CD4-positive, alpha-beta T cell treated with Interleukin-1 beta for 1 hour (primary cell): ENCODE results near the gene RDH16.

Experiments
- DNase-seq, 2 donors: peaks; one replicate each; pipeline ENCODE4 v3.0.0-alpha.2; 2020 to 2022

The RDH16 gene, protein sequence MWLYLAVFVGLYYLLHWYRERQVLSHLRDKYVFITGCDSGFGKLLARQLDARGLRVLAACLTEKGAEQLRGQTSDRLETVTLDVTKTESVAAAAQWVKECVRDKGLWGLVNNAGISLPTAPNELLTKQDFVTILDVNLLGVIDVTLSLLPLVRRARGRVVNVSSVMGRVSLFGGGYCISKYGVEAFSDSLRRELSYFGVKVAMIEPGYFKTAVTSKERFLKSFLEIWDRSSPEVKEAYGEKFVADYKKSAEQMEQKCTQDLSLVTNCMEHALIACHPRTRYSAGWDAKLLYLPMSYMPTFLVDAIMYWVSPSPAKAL

DNA sequence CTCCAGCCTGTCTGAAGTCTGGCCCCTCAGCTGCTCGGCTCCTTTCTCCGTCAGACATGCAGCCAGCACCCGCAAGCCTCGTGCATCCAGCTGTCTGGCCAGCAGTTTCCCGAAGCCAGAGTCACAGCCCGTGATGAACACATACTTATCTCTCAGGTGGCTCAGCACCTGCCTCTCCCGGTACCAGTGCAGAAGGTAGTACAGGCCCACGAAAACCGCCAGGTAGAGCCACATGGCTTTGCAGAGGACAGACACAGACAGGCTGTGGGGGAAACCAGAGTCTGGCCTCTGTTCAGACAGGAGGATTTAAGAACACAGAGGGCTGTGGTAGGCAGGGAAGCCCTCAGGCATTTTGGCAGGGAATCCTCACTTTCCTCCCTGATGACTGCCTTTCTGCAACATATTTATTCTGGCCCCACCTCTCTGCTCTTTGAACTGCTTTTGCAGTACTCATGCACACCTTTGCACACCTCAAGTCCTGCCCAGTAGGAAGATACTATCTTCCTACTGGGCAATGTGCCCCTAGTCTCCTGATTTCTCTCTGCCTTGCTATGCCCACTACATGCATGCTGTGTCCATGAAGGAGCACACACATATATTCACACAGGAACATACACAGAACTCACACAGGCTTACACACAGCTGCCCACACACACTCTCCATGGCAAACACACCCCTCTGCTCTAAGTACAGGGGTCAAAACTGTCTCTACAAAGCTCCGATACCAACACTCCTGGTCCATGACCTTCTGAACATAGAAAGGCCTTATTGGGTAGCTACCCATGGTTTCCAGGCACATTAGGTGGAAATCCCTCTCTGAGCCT lies at the start of gene RDH16:
TSS of gene RDH16 (minus strand) at position 380 of the 824 bp plus-strand sequence. CDS start at position 234, 146 bp downstream.
- no peak for DNase-seq

DNA sequence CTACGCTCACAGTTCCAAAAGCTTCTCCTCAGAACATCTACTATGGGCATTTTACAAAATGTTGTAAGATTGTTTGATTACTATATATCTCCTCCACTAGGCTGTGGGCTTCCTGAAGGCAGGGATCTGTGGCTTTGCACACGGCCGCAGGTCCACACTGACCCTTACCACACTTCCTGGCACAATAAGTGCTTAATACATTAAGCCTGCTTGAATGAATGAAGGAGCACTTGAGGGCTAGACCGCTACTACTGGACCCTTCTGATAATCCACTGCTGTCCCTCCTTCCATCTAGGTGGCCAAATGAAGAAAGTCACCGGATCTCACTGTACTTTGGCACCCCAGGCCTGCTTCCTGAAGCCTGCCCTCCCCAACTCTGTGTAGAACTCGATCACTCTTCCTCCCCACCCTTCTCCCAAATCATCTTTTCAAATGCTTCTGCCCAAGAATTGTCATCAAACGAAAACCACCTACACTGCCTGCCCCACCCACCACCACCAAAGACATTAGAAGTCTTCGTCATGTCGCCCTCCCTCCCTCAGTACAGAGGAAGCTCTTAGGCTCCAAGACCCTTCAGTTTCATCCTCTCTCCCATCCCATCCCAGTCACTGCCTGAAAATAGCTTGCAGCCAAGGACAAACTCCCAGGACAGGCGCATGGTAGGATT lies 49.5 kb upstream of the RDH16 start:
- no peak for DNase-seq

DNA sequence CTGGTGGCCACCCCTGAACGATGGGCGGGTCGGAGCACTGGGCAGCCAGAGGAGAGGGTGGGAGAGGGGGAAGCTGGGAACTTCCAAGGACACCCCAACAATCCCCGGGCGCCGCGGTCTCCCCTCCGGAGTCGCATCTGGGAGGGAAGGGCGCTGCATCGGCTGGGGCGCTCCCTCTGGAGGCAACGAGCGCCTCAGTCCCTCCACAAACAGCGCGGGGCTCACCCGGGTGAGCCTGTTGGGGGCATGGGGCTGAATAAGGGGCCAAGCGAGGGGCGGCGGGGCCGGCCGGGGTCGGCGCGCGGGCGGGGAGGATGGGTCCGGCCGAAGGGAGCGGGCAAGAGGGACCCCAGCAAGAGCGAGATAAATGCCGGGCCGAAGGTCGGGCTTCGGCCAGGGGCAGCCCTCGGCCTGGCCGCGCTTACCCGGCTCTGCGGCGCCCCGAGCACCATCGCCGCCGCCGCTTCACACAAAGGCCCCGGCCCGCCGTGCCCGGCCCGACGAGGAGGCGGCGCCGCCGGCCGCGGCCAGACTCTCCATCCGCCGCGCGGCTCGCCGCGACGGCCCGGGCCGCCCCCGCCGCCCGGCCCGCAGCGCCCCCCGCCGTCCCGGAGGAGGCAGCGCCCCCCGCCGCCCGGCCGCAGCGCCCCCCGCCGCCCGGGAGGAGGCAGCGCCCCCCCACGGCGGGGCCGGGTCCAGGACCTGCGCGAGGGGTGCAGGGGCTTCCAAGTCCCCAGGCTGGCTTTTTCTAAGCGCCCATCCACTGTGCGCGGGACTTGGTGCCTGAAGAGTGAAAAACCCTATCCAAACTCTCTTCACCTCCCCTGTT lies 48.8 kb upstream of the RDH16 start, which contains the start of gene ZBTB39:
TSS of gene ZBTB39 (minus strand) at position 567 of the 829 bp plus-strand sequence. CDS start 1,629 bp downstream, outside the sequence.
- DNase-seq, result peak; percentile 71 to 76

DNA sequence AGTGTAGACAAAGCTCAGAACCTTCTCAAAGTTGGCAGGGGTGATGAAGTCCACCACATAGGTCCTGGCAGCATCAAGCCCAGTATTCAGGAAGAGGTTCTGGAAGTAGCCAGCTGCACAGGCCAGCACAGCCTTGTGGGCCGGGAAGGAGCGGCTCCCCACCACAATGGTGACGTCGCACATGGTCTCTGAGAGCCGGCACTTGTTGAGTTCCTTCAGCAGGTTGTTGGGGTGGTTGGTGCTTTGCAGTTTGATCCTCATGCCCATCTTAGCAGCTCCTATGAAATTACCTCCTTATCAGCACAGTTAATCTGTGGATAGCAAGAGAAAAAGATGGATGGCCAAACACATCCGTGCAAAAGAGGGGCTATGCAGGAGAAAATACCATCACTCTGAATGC lies 47.2 kb upstream of the RDH16 start:
- DNase-seq, result no peak

DNA sequence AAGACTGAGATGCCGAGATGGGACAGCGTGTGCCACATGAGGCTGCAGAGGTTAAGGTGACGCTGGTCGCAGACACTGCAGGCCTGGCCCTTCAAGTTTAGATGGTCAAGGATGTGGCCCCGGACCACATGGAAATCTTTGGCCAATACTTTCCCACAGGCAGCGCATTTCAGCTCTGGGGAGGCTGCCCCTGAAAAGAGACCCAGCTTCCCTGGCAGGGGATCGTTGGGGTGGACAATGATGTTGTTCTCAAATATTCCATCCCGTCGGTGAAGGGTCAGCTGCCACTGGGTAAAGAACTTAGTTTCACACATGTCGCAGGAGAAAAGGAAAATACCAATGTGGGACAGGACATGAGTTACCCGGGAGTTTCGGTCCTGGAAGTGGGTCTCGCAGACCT lies 46.0 kb upstream of the RDH16 start:
- DNase-seq, result no peak

DNA sequence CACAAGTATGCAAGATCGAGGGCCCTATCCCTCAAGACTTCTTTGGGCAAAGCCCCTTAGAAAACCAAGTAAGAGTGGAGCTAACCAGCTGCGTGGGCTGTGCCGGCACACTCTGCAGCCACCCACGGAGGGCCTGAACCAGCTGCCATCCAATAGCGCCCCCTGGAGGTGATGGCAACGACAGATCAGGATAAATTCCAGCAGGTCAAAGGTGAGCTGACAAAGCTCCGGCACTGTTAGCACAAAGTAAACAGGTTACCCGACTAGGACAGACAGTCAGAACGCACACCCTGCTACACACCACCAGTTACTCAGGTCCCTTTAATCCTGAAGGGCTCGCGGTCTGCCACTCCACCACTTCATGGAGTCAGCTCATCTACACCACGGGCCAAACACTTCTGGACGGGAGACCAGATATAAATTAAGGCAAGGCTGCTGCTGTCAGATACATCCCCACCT lies 44.1 kb upstream of the RDH16 start:
- DNase-seq, result peak; percentile 69 to 77

DNA sequence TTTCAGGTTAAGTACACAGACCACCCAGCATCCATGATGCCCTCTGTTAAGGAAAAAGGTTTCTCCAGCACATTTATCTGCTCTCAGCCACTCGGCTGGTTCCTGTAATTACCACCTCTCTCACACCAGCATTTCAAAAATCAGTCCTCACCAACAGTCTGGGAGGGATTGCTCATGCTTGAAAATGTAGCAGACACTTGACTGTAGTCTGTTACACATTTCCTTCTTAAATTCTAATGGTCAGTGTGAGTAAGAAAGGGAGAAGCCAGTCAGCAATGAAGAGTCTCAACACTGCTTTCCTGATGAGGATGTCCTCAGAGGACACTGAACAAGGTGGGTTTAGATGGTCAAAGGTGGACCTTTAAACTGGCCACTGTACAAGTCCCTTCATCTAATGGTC lies 43.0 kb upstream of the RDH16 start:
- no peak for DNase-seq

DNA sequence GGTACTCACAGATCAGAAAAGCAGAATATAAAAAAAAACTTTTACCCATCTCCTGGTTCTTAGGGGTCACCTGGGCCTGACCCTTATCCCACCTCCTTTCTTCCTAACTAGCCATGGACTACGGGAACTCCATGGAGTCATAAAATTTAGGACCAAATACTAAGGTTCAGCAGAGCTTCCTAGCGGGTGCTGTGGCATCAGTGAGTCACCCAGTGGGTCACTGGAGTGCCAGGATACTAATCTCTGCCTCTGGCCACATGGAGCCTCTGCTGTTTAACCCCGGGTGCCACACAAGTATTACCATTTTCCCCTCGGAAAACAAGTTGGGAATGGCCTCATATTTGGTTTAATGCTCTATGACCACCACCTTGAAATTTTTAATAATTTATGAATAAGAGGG lies 42.0 kb upstream of the RDH16 start:
- no peak for DNase-seq

DNA sequence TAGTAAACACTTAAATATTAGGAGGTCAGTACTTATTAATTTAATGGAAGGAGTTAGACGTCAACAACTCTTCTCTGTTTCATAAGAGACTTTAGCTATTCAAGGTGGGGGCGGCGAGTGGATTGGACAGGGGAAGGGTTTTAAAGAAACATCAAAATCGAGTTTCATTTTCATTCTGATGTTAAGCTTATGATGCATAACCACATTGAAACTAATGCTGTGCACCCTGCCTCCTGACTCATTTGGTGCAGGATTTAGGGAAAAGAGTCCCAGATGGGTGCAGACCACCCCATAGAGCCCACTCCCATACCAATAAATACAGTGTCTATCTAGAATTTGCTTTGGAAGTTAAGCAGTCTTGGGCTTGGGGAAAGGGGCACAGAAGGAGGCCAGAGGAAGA lies 41.6 kb upstream of the RDH16 start:
- no peak for DNase-seq

DNA sequence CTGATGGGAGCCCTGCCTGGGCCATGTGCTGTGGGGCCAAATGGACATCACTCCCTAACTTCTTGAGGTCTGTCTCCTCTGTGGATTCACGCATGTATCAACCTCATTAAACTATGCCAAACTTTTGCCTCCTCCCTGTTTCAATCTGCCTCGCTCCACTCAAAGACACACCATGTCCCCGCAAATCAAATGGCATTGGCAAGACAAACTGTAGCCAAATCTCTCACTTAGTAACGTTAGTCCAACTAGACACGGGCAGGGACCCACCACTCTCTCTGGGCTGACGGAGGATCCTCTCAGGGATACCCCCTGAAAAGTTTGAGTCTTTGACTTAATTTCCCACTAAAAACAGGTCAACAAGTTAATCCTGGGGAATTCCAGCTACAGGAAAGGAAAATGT lies 40.9 kb upstream of the RDH16 start:
- DNase-seq, result no peak

DNA sequence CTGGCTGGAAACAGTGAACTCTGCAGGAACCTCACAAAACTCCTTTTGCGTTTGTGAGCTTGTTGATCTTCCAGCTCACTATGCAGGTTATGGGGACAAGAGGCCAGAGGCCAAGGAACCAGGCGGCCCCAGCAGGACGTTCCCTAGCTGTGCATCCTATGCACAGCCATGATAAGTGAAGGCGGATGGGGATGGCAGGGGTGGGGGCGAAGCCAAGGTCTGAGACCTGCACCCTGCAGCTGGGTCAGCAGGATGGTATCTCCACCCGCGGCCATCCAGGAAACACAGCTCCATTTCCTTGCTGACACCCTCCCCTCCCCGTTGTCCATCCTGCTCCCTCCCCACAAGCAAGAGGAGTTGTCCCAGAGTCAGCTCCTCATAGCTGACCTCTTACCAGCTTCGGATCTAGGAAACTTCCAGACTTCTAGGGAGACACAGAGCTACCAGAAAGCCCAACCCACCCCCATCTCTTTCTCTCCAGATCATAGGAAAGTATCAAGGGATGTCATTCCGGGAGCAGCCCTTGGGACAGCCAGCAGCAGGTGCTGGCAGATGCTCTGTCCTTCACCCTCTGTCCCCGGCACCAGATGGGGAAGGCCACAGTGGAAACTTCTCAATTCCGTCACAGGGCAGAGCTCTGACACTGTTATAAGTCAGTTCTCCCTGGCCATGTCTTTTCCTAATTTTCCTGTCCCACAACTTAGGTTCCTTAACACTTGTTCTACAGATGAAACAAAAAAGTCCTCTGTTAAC lies 39.6 kb upstream of the RDH16 start:
- DNase-seq, result no peak

DNA sequence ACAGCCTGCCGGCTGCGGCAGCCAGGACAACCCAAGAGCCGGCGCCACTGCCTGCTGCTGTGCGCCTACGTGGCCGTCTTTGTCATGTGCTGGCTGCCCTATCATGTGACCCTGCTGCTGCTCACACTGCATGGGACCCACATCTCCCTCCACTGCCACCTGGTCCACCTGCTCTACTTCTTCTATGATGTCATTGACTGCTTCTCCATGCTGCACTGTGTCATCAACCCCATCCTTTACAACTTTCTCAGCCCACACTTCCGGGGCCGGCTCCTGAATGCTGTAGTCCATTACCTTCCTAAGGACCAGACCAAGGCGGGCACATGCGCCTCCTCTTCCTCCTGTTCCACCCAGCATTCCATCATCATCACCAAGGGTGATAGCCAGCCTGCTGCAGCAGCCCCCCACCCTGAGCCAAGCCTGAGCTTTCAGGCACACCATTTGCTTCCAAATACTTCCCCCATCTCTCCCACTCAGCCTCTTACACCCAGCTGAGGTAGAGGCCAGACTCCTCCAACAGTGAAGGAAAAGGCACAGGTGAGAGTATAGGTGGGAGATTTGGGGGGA lies 38.6 kb upstream of the RDH16 start:
- no peak for DNase-seq

DNA sequence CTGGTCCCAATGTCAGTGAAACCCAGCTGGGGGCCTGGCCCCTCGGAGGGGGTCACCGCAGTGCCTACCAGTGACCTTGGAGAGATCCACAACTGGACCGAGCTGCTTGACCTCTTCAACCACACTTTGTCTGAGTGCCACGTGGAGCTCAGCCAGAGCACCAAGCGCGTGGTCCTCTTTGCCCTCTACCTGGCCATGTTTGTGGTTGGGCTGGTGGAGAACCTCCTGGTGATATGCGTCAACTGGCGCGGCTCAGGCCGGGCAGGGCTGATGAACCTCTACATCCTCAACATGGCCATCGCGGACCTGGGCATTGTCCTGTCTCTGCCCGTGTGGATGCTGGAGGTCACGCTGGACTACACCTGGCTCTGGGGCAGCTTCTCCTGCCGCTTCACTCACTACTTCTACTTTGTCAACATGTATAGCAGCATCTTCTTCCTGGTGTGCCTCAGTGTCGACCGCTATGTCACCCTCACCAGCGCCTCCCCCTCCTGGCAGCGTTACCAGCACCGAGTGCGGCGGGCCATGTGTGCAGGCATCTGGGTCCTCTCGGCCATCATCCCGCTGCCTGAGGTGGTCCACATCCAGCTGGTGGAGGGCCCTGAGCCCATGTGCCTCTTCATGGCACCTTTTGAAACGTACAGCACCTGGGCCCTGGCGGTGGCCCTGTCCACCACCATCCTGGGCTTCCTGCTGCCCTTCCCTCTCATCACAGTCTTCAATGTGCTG lies 38.0 kb upstream of the RDH16 start:
- DNase-seq, result no peak

DNA sequence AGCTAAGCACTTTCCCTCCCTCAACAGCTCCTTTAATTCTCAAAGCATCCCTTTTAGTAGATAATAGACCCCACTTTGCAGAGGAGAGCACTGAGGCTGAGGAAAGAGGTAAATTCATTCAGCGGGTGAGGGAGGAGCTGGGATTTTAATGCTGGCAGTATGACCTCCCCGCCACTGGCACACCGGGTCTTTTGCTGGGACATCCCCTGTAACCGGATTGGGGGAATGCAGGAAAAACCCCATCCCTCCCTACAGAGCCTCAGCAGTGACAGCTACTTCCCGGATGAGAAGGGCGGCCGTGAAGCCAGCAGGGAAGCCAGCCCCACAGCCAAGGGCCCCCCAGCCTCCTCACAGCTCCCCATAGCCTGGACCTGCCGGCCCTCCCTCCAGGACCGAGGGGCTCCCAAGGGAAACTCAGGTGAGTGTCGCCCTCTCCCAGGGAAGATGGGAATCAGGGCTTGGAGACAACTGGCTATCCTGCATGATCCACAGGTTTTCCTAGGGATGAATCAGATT lies 36.9 kb upstream of the RDH16 start:
- no peak for DNase-seq

DNA sequence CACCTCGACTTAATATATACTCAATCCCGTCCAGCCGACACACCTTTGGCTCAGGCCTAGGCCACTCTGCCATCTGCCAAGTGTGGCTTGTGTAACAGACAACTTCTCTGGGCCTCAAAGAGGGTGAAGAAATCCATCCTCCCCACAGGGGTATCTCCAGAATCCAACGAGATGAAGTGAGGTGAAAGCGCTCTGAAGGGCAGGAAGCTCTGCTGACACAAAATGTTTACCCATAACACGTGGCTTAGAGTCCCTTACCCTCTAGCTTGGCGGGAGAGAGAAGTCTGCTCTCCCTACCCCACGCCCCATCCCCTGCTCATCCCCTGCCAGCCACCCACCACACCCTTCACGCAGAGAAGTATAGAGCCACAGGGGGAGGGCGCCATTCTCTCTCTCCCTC lies 35.9 kb upstream of the RDH16 start:
- DNase-seq, result no peak

DNA sequence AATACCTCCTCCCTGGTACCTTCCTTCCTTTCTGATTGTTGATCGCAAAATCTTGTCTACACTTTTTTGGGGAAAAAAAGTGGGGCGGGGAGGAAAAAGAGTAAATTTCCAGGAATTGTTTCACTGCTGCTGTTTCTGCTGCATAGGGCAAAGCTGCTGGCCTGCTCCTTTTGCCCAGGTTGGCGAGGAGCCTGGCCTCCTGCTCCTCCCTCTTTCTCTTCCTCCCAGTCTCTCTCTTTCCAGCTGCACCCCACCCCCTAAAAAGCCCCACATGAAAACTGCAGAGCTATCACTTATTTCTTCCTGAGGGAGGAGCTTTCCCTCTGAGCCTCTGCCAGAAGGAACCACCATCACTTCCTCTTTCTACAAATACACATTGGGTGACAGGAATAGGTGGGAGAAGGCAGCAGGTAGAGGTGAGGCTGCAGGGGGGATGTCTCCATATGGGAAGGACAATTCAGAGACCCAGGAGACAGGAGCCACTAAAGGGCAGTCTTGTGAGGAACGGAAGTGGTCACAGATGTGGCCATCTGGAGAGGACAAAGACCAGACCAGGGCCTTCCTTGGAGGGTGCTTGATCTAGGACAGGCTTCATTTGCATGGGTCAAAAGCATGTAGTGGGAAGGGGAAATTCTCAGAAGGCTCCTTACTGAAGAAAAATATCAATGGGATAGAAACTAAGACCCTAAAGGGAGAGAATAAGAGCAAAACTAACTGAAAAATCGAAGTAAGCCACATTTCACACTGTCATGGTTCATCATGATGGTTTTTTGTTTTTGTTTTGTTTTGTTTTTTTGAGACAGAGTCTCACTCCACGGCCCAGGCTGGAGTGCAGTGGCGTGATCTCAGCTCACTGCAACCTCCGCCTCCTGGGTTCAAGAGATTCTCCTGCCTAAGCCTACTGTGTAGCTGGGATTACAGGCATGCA lies 34.2 kb upstream of the RDH16 start:
- no peak for DNase-seq

DNA sequence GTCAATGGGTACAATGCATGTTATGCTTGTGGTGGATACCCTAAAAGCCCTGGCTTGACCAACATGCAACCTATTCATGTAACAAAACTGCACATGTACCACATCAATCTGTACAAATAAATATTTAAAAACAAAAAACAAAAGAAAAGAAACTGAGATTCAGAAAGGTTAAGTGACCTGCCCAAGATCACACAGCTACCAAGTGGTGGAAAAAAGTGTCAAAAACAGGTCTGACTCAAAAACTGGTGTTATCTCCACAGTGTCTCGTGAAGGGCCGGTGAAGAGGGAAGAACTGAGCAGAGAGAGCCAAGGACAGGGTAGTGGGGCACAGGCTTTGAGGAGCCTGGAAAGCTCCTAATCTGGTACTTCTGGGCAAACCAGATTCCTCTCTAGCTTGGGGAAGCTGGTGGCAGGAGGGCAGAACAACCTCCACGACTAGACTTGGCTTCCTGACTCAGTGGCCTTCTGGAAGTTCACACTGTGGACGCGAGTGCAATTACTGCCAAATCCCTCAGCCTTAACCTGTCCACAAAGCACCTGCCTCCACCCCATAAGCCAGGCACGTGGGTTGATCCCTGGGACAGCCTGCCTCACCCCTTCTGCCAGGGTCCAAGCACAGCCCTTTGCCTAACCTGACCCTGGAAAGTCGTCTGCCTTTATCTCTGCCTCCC lies 33.4 kb upstream of the RDH16 start:
- no peak for DNase-seq

DNA sequence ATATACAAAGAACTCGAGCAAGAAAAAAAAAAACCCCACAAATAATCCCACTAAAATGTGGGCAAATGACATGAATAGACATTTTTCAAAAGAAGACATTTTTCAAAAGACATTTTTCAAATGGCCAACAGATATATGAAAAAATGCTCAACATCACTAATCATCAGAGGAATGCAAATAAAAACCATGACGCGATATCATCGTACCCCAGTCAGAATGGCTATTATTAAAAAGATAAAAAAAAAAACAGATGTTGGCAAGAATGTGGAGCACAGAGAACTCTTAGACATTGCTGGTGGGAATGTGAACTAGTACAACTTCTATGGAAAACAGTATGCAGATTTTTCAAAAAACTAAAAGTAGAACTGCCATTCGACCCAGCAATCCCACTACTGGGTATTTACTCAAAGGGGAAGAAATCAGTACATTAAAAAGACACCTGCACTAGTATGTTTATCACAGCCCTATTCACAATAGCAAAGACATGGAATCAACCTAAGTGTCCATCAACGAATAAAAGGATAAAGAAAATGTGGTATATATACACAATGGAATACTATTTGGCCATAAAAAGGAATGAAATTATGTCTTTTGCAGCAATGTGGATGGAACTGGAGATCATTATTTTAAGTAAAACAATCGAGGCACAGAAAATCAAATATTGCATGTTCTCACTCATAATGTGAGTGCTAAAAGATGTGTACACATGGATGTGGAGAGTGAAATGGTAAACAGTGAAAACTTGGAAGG lies 32.6 kb upstream of the RDH16 start:
- no peak for DNase-seq
